GM12878 (cell line): ENCODE measurements around the gene RSPO4. TPM values are rescaled to one million over a fixed set of nuclear protein-coding genes. Genes with fewer than 3 reads are reported as not detected.

Experiments
- ATAC-seq: fragments of 200-7000 bp; cut with Tn5 transposase; 3 replicates; pipeline ENCODE4 v1.9.1; 2020; ENCODE audit warnings: mild to moderate bottlenecking, moderate library complexity
- BruUV-seq: library from RNA; stranded (reverse); fragments of 400-500 nt; replicated peaks from 2 replicates; lab custom pipeline; 2021; lab: Mats Ljungman, UMichigan
- CTCF ChIA-PET: fragments of 300-600 bp; sonication (Branson Sonifier 250); formaldehyde crosslinking; extraction: SDS; loops from one replicate; lab custom pipeline; 2021; ENCODE audit warnings: inconsistent platforms; lab: Yijun Ruan, JAX
- POLR2A ChIA-PET: fragments of 350-600 bp; formaldehyde crosslinking; extraction: SDS; loops from one replicate; lab custom pipeline; 2021; ENCODE audit warnings: inconsistent platforms; lab: Charles Lee
- RAD21 ChIA-PET: fragments of 300-600 bp; sonication (Branson Sonifier 250); formaldehyde crosslinking; loops from one replicate; lab custom pipeline; 2023; ENCODE audit warnings: antibody characterized with exemption; ENCODE audit not compliant: unreplicated experiment; lab: Charles Lee
- SMC1A ChIA-PET: fragments of 300-600 bp; sonication (Branson Sonifier 250); formaldehyde crosslinking; loops from one replicate; lab custom pipeline; 2023; ENCODE audit not compliant: unreplicated experiment, uncharacterized antibody; lab: Charles Lee
- DNase-seq: peaks from one replicate; pipeline ENCODE4 v3.0.0-alpha.2; 2011; ENCODE audit warnings: low read depth, low spot score
- FAIRE-seq: peaks from 3 replicates; lab custom pipeline; 2011; peaks lifted over from hg19 to GRCh38; lab: Jason Lieb, UNC
- H2AFZ ChIP-seq: 2 replicates; pipeline ENCODE4 v1.6.0; 2011; ENCODE audit warnings: low read depth, low read length, control low read depth; ENCODE audit not compliant: control insufficient read depth
- H3K27ac ChIP-seq: 2 replicates; pipeline ENCODE4 v1.5.1; 2011; ENCODE audit warnings: control low read depth; ENCODE audit not compliant: control insufficient read depth, insufficient read depth
- H3K27me3 ChIP-seq, 2 experiments: replicated peaks in 1 of 2; 2 replicates each; pipeline versions ENCODE4 v1.6.0 to v1.6.1; 2011; ENCODE audit warnings: low read length in 1 of 2; ENCODE audit not compliant: control insufficient read depth in 2 of 2, insufficient read depth in 2 of 2
- H3K36me3 ChIP-seq, 2 experiments: 2 replicates each; pipeline ENCODE4 v1.5.1; 2011; ENCODE audit warnings: low read length in 1 of 2; ENCODE audit not compliant: control insufficient read depth in 2 of 2, insufficient read depth in 2 of 2
- H3K4me1 ChIP-seq: 2 replicates; pipeline ENCODE4 v1.6.1; 2011; ENCODE audit warnings: mild to moderate bottlenecking, low read length, moderate library complexity, mixed read lengths; ENCODE audit not compliant: control insufficient read depth, insufficient read depth
- H3K4me2 ChIP-seq: 2 replicates; pipeline ENCODE4 v1.6.0; 2011; ENCODE audit warnings: control low read depth; ENCODE audit not compliant: control insufficient read depth, insufficient read depth
- H3K4me3 ChIP-seq: fragments of 200-600 bp; sonication (generic); 2 replicates; pipeline ENCODE4 v1.5.1; 2016
- H3K79me2 ChIP-seq: 2 replicates; pipeline ENCODE4 v1.6.0; 2011; ENCODE audit warnings: low read length; ENCODE audit not compliant: control insufficient read depth, insufficient read depth
- H3K9ac ChIP-seq: 2 replicates; pipeline ENCODE4 v1.8.0; 2011; ENCODE audit warnings: low read length, control low read depth, mixed read lengths; ENCODE audit not compliant: control insufficient read depth, insufficient read depth
- H3K9me3 ChIP-seq: replicated peaks from 3 replicates; pipeline ENCODE4 v1.5.1; 2011; ENCODE audit warnings: mild to moderate bottlenecking, low read length; ENCODE audit not compliant: control insufficient read depth, insufficient read depth
- H4K20me1 ChIP-seq: 2 replicates; pipeline ENCODE4 v1.6.0; 2011; ENCODE audit not compliant: control insufficient read depth, insufficient read depth
- ESRRA ChIP-seq: IDR thresholded peaks from 2 replicates; pipeline ENCODE4 v1.6.1; 2012; ENCODE audit warnings: mild to moderate bottlenecking, low read length, improper control_type of control experiment
- FOS ChIP-seq: IDR thresholded peaks from 3 replicates; pipeline ENCODE4 v1.6.1; 2011; ENCODE audit warnings: borderline replicate concordance; ENCODE audit not compliant: insufficient read length; ENCODE audit errors: extremely low read depth
- NFYA ChIP-seq: IDR thresholded peaks from 2 replicates; pipeline ENCODE4 v1.6.1; 2011; ENCODE audit warnings: low read depth, mild to moderate bottlenecking, low read length, improper control_type of control experiment, borderline replicate concordance
- SIX5 ChIP-seq: IDR thresholded peaks from 2 replicates; pipeline ENCODE4 v1.6.1; 2011; ENCODE audit warnings: mild to moderate bottlenecking, low read depth, low read length, moderate library complexity; ENCODE audit not compliant: severe bottlenecking
- ZNF622 ChIP-seq: fragments of 450-650 bp; IDR thresholded peaks from 2 replicates; pipeline ENCODE4 v1.6.1; 2017; ENCODE audit warnings: mild to moderate bottlenecking, inconsistent platforms
- WGBS: methylation state at CpG from one replicate; pipeline ENCODE4 v1.1.6; 2016; ENCODE audit warnings: low lambda C conversion rate; ENCODE audit not compliant: insufficient replicate concordance, insufficient coverage; ENCODE audit errors: missing lambda C conversion rate; 5-methylcytosine and 5-hydroxymethylcytosine counted together
- in situ Hi-C: fragments of 300-500 bp; cut with MboI; formaldehyde crosslinking; loops from 9 replicates; pipeline ENCODE4 v1.14.3; 2018; ENCODE audit warnings: mixed read lengths
- intact Hi-C: fragments of 100-400 bp; cut with micrococcal nuclease; formaldehyde crosslinking; loops from one replicate; pipeline ENCODE4 v1.14.2; 2022; ENCODE audit not compliant: unreplicated experiment
- polyA plus RNA-seq, 11 experiments: library from polyadenylated mRNA; depleted of rRNA in 4 of 11; unstranded in 6 of 11; stranded (reverse) in 5 of 11; fragments of >200 nt; fragmentation: Nextera tagmentation in 4 of 11; fragmentation: Illumina TruSeq in 1 of 11; extraction: Ambion mirVana in 4 of 11; extraction: Trizol in 1 of 11; gene quantifications; 1 replicate in 1 of 11; 2 replicates in 10 of 11; pipeline versions ENCODE4 v1.2.1 to v1.2.3, GENCODE V29; 2011 to 2016; ENCODE audit warnings: inconsistent platforms in 2 of 11, missing spikeins in 2 of 11, low read depth in 1 of 11
- total RNA-seq, 4 experiments: library from RNA; depleted of rRNA in 3 of 4; stranded (reverse); fragments of >200 nt in 3 of 4; fragmentation: Illumina TruSeq in 1 of 4; extraction: Trizol in 1 of 4; gene quantifications; 2 replicates each; pipeline versions ENCODE4 v1.2.1 to v1.2.3, GENCODE V29; 2013 to 2021

RSPO4 gene
- total and polyA plus RNA-seq, 10 of the 15 experiments (the other 5 are each of a cell fraction or from before 2014, with no cell fraction given), result 0.06 TPM; not detected in 9

DNA sequence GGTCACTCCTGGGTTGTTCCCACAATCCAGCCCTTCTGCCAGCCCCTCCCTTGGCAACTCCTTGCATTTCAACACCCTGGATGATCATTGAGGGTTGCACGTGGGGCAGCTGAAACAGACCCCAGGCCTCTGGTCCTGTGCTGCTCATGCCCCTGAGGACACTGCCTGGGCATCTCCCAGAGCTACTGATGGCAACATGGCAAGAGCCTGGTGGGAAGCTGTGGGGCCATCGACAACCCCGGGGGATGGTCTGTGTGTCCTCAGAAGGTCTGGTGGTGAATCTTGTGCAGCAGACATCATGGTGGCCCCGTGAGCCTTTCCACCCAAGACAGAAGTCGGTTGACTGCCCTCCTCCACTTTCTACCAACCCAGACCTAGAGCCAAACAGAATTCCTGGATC, 81.0 kb downstream of the RSPO4 start:
- no peak for FAIRE-seq
- no peaks in the 10 kb centered on the region for H4K20me1 ChIP-seq

DNA sequence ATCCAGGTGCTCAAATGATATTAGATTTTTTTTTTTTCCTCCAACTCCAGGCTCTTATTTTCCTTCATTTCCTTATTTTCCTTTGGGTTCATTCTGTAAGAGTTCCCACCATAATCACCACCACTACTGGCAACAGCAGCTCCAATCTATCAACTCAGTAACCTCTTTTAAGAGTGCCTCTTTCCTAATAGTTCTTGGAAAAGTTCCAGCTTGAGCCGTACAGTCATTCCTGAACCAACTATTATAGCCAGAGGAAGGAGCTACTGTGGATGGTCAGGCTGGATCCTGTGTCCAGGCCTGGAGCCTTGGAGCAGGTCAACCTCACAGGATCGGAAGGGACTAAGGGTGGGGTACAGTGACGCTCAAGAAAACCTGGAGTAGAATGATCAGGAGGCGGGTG, 81.8 kb downstream of the RSPO4 start:
- no peak overlapping the region for H2AFZ ChIP-seq
- in situ Hi-C loops (no loop called here), intact Hi-C loops (no loop called here)
- 59% methylated on average over 4 of the region's 4 CpGs for WGBS
- H3K9me3 ChIP-seq, result no peaks in the 10 kb centered on the region
- H4K20me1 ChIP-seq, result no peaks in the 10 kb centered on the region
- H3K27ac ChIP-seq, result no peak overlapping the region
- DNase-seq, result no peak
- H3K4me1 ChIP-seq, result no peaks in the 10 kb centered on the region
- H3K79me2 ChIP-seq, result no peaks in the 10 kb centered on the region
- H3K4me3 ChIP-seq, result no peak overlapping the region
- no peak overlapping the region for H3K9ac ChIP-seq
- ATAC-seq, result no peak
- ChIA-PET RAD21 (no interaction called here), SMC1A (interaction anchor here (0.7 kb wide), 2 partner anchors 22 to 549 kb away, joined by 3 read pairs; no protein-coding TSS in a partner anchor), CTCF (interaction anchor here (0.9 kb wide), 1 partner anchor 288 kb away, joined by 3 read pairs; no protein-coding TSS in a partner anchor), POLR2A (no interaction called here)
- H3K36me3 ChIP-seq, result no peaks in the 10 kb centered on the region
- no peak for FAIRE-seq
- no TSS peak for BruUV-seq
- peaks cover 0 to 1% of the 10 kb centered on the region in 2 experiments; a peak in 3 of 4 replicates for H3K27me3 ChIP-seq
- H3K4me2 ChIP-seq, result no peak overlapping the region
- TF ChIP-seq NFYA (no peak), ESRRA (no peak)

More for the DNA sequence above, 81.0 kb downstream of the RSPO4 start:
- in situ Hi-C loops (no loop called here), intact Hi-C loops (no loop called here)
- ChIA-PET CTCF (no interaction called here), RAD21 (no interaction called here), POLR2A (no interaction called here), SMC1A (no interaction called here)
- H3K79me2 ChIP-seq, result no peaks in the 10 kb centered on the region
- H3K4me1 ChIP-seq, result no peaks in the 10 kb centered on the region
- H3K4me3 ChIP-seq, result no peak overlapping the region
- no peaks in the 10 kb centered on the region for H3K36me3 ChIP-seq
- H3K4me2 ChIP-seq, result no peak overlapping the region
- no peaks in the 10 kb centered on the region for H3K9me3 ChIP-seq
- TF ChIP-seq ZNF622 (no peak), FOS (no peak), SIX5 (no peak)
- no TSS peak for BruUV-seq
- DNase-seq, result no peak
- WGBS, result 38% methylated on average over 5 of the region's 5 CpGs
- no peak overlapping the region for H2AFZ ChIP-seq
- H3K9ac ChIP-seq, result no peak overlapping the region
- peaks cover 0 to 1% of the 10 kb centered on the region in 2 experiments; a peak in 3 of 4 replicates for H3K27me3 ChIP-seq
- H3K27ac ChIP-seq, result no peak overlapping the region
- no peak for ATAC-seq
